Stomach (tissue), 4 donors: ENCODE data around the gene SH3PXD2A.

Experiments
- CTCF ChIP-seq, 7 experiments: fragments of 450-650 bp in 4 of 7; fragments of 200-600 bp in 3 of 7; sonication (generic) in 3 of 7; IDR thresholded peaks; one replicate each; pipeline ENCODE4 v1.5.1; 2016 to 2019; ENCODE audit warnings: antibody characterized with exemption in 7 of 7, control low read depth in 2 of 7, mild to moderate bottlenecking in 1 of 7
- POLR2A ChIP-seq, 4 donors: fragments of 450-650 bp; IDR thresholded peaks; one replicate each; pipeline ENCODE4 v1.6.1; 2016; ENCODE audit warnings: antibody characterized with exemption in 4 of 4, control low read depth in 2 of 4, mild to moderate bottlenecking in 1 of 4, moderate library complexity in 1 of 4

DNA sequence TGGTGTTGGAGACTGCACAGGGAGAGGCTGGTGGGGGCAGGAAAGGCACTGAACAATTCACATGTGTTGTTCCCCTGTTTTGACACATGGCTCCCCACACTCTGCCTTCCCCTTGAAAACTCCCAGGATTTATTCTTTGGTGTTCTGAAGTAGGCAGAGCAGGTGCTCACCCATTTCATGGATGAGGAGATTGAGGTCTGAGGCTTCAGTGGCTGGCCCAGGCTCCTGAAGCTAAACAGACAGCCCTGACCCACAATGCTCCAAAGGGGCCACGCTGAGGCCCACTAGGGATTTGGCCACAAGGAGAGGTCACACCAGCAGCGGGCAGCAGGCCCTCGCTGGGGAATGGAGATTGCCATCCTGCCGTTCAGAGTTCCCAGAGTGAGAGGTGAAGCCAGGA is 157.6 kb downstream of the SH3PXD2A start:
- no peak for TF ChIP-seq POLR2A (IDR thresholded peaks at IDR 0.05)
- TF ChIP-seq CTCF (IDR thresholded peaks at IDR 0.05), result no peak
